ENCODE results near the gene RHOA. TPM values are rescaled to one million over a fixed set of nuclear protein-coding genes. Genes with fewer than 3 reads are reported as not detected.

Gene RHOA
- total and polyA plus RNA-seq, 4 donors = 269 to 567 (median 432) TPM

- Histone ChIP-seq H3K9ac (ENCODE audit: insufficient read depth in 1 of 2, low read length in 2 of 2) (no peak overlapping the region), H3K36me3 (ENCODE audit: control insufficient read depth in 4 of 4, insufficient read depth in 4 of 4, low read length in 4 of 4) (peaks cover 9 to 13% (median 11%) of the 10 kb centered on the region in 4 donors), H3K4me1 (ENCODE audit: control insufficient read depth in 5 of 5, insufficient read depth in 5 of 5, low read length in 5 of 5) (peaks cover 0 to 10% (median 0%) of the 10 kb centered on the region in 5 donors), H3K4me3 (no peak overlapping the region), H3K9me3 (ENCODE audit: control insufficient read depth in 4 of 4, insufficient read depth in 3 of 4, low read length in 3 of 4) (no peaks in the 10 kb centered on the region), H3K27ac (ENCODE audit: low read depth in 1 of 2, low read length in 1 of 2) (peak overlapping the region in 1 of 2 donors; percentile 56), H3K27me3 (ENCODE audit: control insufficient read depth in 3 of 3, insufficient read depth in 3 of 3, low read length in 2 of 3) (no peaks in the 10 kb centered on the region)
- ATAC-seq (ENCODE audit: insufficient read depth, low FRiP score) = peak; percentile 44
- TF ChIP-seq CTCF (IDR thresholded peaks at IDR 0.05; ENCODE audit: control extremely low read depth, extremely low read depth) = no peak
- DNase-seq = no peak
- WGBS, 2 donors = 63 to 75% methylated on average over 11 of the region's 11 CpGs
Observed at GRCh38 chr3:49378249-49378895, 33.4 kb downstream of the RHOA start.

- DNase-seq (no peak), ATAC-seq (ENCODE audit: insufficient read depth, low FRiP score) (peak; percentile 14)
- Histone ChIP-seq H3K36me3 (ENCODE audit: control insufficient read depth in 4 of 4, insufficient read depth in 4 of 4, low read length in 4 of 4) (peaks cover 13 to 20% (median 16%) of the 10 kb centered on the region in 4 donors), H3K9me3 (ENCODE audit: control insufficient read depth in 4 of 4, insufficient read depth in 3 of 4, low read length in 3 of 4) (no peaks in the 10 kb centered on the region), H3K27me3 (ENCODE audit: control insufficient read depth in 3 of 3, insufficient read depth in 3 of 3, low read length in 2 of 3) (no peaks in the 10 kb centered on the region), H3K4me3 (no peak overlapping the region), H3K4me1 (ENCODE audit: control insufficient read depth in 5 of 5, insufficient read depth in 5 of 5, low read length in 5 of 5) (peaks cover 0 to 10% (median 0%) of the 10 kb centered on the region in 5 donors), H3K9ac (ENCODE audit: insufficient read depth in 1 of 2, low read length in 2 of 2) (no peak overlapping the region), H3K27ac (ENCODE audit: low read depth in 1 of 2, low read length in 1 of 2) (peak overlapping the region in 1 of 2 donors; percentile 20)
- WGBS, 2 donors = 83 to 85% methylated on average over 1 of the region's 1 CpG
- TF ChIP-seq CTCF (IDR thresholded peaks at IDR 0.05; ENCODE audit: control extremely low read depth, extremely low read depth) = no peak
Observed at GRCh38 chr3:49377483-49377882, 34.3 kb downstream of the RHOA start.

- no peaks in the 10 kb centered on the region for H3K27me3 ChIP-seq (ENCODE audit: control insufficient read depth in 3 of 3, insufficient read depth in 3 of 3, low read length in 2 of 3)
- peaks cover 22 to 41% (median 28%) of the 10 kb centered on the region in 4 donors for H3K36me3 ChIP-seq (ENCODE audit: control insufficient read depth in 4 of 4, insufficient read depth in 4 of 4, low read length in 4 of 4)
- no peak overlapping the region for H3K9ac ChIP-seq (ENCODE audit: insufficient read depth in 1 of 2, low read length in 2 of 2)
- ATAC-seq (ENCODE audit: insufficient read depth, low FRiP score) = no peak
- H3K4me1 ChIP-seq (ENCODE audit: control insufficient read depth in 5 of 5, insufficient read depth in 5 of 5, low read length in 5 of 5) = peaks cover 0 to 3% (median 0%) of the 10 kb centered on the region in 5 donors
- H3K9me3 ChIP-seq (ENCODE audit: control insufficient read depth in 4 of 4, insufficient read depth in 3 of 4, low read length in 3 of 4) = no peaks in the 10 kb centered on the region
- no peak for TF ChIP-seq CTCF (IDR thresholded peaks at IDR 0.05; ENCODE audit: control extremely low read depth, extremely low read depth)
- no peak overlapping the region for H3K4me3 ChIP-seq
- H3K27ac ChIP-seq (ENCODE audit: low read depth in 1 of 2, low read length in 1 of 2) = no peak overlapping the region
- DNase-seq = no peak
Observed at GRCh38 chr3:49371946-49372345, 39.8 kb downstream of the RHOA start.

Data from lung (tissue), 12 donors.